Measurements from ENCODE around the gene PLXNB2. TPM values are rescaled to one million over a fixed set of nuclear protein-coding genes. Genes with fewer than 3 reads are reported as not detected.

PLXNB2 gene
- total and polyA plus RNA-seq, 2 experiments from 2014 or later, result 83.2 to 195 TPM

DNA sequence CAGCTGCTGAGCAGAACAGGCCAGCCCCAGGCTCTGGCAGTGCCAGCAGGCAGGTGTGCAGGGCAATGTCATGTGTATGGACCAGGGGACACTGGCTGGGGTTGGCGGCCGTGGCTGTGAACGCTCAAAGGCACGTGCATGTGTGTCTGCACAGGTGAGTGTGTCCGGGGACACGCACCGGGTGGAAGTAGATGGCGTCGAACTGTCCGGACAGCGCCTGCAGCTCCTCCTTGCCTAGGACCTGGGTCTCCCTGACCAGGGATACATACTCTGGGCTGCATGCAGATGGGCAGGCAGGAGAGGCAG lies 57.2 kb downstream of the PLXNB2 start:
- Histone ChIP-seq H3K27me3 (no peaks in the 10 kb centered on the region), H3K27ac (no peak overlapping the region), H3K36me3 (peaks cover 6% of the 10 kb centered on the region), H3K4me3 (peak overlapping the region; percentile 82), H3K9me3 (ENCODE audit: low read depth) (no peaks in the 10 kb centered on the region), H3K4me1 (ENCODE audit: low read depth) (peaks cover 12% of the 10 kb centered on the region)
- DNase-seq (ENCODE audit: low read depth in 1 of 2, low spot score in 1 of 2), result no peak
- TF ChIP-seq, protein P1, sequence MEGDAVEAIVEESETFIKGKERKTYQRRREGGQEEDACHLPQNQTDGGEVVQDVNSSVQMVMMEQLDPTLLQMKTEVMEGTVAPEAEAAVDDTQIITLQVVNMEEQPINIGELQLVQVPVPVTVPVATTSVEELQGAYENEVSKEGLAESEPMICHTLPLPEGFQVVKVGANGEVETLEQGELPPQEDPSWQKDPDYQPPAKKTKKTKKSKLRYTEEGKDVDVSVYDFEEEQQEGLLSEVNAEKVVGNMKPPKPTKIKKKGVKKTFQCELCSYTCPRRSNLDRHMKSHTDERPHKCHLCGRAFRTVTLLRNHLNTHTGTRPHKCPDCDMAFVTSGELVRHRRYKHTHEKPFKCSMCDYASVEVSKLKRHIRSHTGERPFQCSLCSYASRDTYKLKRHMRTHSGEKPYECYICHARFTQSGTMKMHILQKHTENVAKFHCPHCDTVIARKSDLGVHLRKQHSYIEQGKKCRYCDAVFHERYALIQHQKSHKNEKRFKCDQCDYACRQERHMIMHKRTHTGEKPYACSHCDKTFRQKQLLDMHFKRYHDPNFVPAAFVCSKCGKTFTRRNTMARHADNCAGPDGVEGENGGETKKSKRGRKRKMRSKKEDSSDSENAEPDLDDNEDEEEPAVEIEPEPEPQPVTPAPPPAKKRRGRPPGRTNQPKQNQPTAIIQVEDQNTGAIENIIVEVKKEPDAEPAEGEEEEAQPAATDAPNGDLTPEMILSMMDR (IDR thresholded peaks at IDR 0.05; ENCODE audit: low read depth, low read length), result no peak

DNA sequence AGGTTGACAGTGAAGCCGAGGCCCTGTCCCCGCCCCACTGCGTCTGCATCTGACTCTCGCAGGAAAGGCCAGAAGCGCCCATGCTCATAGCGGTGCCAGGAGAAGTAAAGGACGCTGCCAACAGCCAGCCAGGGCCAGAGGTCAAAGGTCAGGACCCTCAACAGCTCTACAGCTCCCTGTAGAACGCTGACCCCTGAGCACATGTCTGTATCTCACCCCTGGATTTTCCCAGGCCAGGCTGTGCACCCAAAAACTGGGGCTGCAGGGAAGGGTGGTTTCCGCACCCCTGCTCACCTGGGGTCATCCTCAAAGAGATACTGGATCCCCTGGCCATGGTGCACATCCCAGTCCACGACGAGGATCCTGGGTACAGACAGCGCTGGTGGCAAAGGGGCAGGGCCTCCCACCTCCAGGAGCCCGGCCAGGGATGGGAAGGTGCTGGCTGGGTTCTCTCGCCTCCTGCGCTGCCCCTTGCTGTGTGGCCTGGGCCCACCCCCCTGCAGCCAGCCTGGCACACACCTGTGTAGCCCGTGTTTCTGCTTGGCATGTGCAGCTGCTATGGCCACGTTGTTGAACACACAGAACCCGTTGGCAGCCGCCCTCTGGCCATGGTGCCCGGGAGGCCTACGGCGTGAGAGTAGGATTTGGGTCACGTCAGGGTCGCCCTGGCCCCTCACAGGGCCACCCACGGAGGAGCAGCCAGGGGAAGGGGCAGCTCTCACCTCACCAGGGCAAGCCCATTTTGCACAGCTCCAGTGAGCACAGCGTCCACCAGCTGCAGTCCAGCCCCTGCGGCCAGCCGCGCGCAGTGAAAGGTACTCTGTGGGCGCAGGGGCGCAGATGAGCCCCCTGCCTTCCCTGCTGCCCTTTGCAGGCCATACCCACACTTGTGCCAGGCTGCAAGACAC lies 57.9 kb downstream of the PLXNB2 start:
- Histone ChIP-seq H3K36me3 (peaks cover 6% of the 10 kb centered on the region), H3K27ac (no peak overlapping the region), H3K27me3 (no peaks in the 10 kb centered on the region), H3K4me3 (no peak overlapping the region), H3K4me1 (ENCODE audit: low read depth) (peaks cover 12% of the 10 kb centered on the region), H3K9me3 (ENCODE audit: low read depth) (no peaks in the 10 kb centered on the region)
- no peak for DNase-seq (ENCODE audit: low read depth in 1 of 2, low spot score in 1 of 2)
- TF ChIP-seq, protein P1 (IDR thresholded peaks at IDR 0.05; ENCODE audit: low read depth, low read length), result no peak

- no peak overlapping the region for H3K27ac ChIP-seq
- H3K9me3 ChIP-seq (ENCODE audit: low read depth), result no peaks in the 10 kb centered on the region
- peaks cover 14% of the 10 kb centered on the region for H3K4me1 ChIP-seq (ENCODE audit: low read depth)
- no peaks in the 10 kb centered on the region for H3K27me3 ChIP-seq
- peaks cover 6% of the 10 kb centered on the region for H3K36me3 ChIP-seq
- H3K4me3 ChIP-seq, result no peak overlapping the region
- TF ChIP-seq, protein P1 (IDR thresholded peaks at IDR 0.05; ENCODE audit: low read depth, low read length), result no peak
- DNase-seq (ENCODE audit: low read depth in 1 of 2, low spot score in 1 of 2), result no peak
These were observed 59.0 kb downstream of the PLXNB2 start for GRCh38 chr22:50248196-50249081.

DNA sequence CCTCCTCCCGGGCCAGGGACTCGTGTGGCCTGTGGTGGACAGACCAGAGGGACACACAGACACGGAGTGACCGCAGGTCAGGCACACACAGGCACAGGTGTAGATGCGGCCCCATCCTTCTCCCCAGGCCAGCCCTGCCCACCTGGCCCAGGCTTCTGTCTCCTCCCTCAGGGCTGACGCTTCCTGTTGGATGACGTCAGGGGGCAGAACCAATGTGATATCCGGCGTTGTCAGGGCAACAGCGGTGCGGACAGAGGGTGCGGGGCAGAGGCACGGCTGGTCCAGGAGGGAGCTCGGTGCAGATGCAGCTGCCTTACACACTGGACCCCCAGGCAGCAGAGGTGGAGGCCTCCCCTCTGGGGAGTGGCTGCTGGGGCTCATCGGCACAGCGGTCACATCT lies 59.7 kb downstream of the PLXNB2 start:
- DNase-seq (ENCODE audit: low read depth in 1 of 2, low spot score in 1 of 2), result peak in 1 of 2 donors; percentile 81
- Histone ChIP-seq H3K9me3 (ENCODE audit: low read depth) (no peaks in the 10 kb centered on the region), H3K36me3 (peaks cover 6% of the 10 kb centered on the region), H3K4me1 (ENCODE audit: low read depth) (peaks cover 18% of the 10 kb centered on the region), H3K27ac (no peak overlapping the region), H3K4me3 (no peak overlapping the region), H3K27me3 (no peaks in the 10 kb centered on the region)
- TF ChIP-seq, protein P1 (IDR thresholded peaks at IDR 0.05; ENCODE audit: low read depth, low read length), result no peak

DNA sequence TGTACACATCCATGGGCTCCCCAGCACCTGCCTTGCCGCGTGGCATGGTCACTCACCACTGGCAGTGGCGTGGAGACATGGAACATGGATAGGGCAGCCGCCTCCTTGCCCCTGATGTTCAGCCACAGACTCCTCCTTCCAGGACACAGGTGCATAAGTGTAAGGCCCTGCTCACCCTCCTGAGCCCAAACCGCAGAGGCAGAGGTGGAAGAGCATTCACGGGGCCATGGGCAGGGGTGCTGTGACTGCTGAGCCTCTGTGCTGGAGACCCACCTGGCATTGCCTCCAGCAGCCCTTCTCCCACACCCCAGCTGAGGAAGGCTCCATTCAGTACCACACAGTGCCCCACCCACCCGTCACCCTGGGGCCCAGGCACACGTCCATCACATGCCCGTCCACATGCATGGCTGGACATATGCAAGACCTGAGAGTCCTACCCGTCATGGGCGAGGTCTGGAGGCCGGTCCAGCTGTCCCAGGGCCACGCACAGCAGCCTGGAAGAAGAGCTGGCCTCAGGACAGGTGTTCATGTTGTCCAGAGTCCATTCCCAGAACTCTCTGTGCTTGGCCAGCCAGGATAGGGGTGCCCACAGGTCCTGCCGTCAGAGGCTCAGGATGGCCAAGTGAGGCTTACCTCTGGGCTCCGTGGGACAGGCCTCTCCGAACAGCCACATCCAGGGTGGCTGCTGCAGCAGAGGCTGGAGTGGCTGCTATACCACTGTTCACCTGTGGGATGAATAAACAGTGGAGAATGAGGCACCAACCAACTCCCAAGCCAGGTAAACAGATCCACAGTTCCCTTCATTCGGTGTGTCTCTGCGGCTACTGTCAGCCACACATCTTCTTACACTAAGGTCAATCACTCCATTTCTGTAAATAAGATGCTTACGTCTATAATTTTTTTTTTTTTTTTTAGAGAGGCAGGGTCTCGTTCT lies 60.9 kb downstream of the PLXNB2 start:
- Histone ChIP-seq H3K9me3 (ENCODE audit: low read depth) (no peaks in the 10 kb centered on the region), H3K27me3 (no peaks in the 10 kb centered on the region), H3K27ac (no peak overlapping the region), H3K4me3 (no peak overlapping the region), H3K4me1 (ENCODE audit: low read depth) (peaks cover 26% of the 10 kb centered on the region), H3K36me3 (peaks cover 6% of the 10 kb centered on the region)
- no peak for DNase-seq (ENCODE audit: low read depth in 1 of 2, low spot score in 1 of 2)
- TF ChIP-seq, protein P1 (IDR thresholded peaks at IDR 0.05; ENCODE audit: low read depth, low read length), result no peak

Data from cardiac muscle cell (in vitro differentiated cells and primary cell).